Heart right ventricle (tissue), 16 donors: ENCODE measurements around the gene CPED1. TPM values are rescaled to one million over a fixed set of nuclear protein-coding genes. Genes with fewer than 3 reads are reported as not detected.

Experiments used
- ATAC-seq, 8 donors: fragments of 200-7000 bp; cut with Tn5 transposase; one replicate each; pipeline ENCODE4 v1.9.1; 2020; ENCODE audit warnings: mild to moderate bottlenecking in 8 of 8, moderate library complexity in 8 of 8, moderate number of reproducible peaks in 1 of 8
- DNase-seq, 2 donors: peaks; one replicate each; pipeline ENCODE4 v3.0.0-alpha.2; 2020
- H3K27ac ChIP-seq, 10 donors: fragments of 200-600 bp; sonication (generic) in 2 of 10; one replicate each; pipeline versions ENCODE4 v1.5.0 to v1.8.0; 2020 to 2022; ENCODE audit warnings: mild to moderate bottlenecking in 3 of 10
- H3K27me3 ChIP-seq, 7 donors: fragments of 200-600 bp; one replicate each; pipeline ENCODE4 v1.8.0; 2021 to 2022; ENCODE audit warnings: mild to moderate bottlenecking in 2 of 7
- H3K36me3 ChIP-seq, 9 donors: fragments of 200-600 bp; sonication (generic) in 1 of 9; one replicate each; pipeline versions ENCODE4 v1.5.0 to v1.8.0; 2020 to 2022; ENCODE audit warnings: mild to moderate bottlenecking in 2 of 9
- H3K4me1 ChIP-seq, 9 donors: fragments of 200-600 bp; sonication (generic) in 1 of 9; one replicate each; pipeline versions ENCODE4 v1.5.0 to v1.8.0; 2020 to 2022; ENCODE audit warnings: mild to moderate bottlenecking in 4 of 9
- H3K4me3 ChIP-seq, 10 donors: fragments of 200-600 bp; sonication (generic) in 2 of 10; one replicate each; pipeline versions ENCODE4 v1.5.0 to v1.8.0; 2020 to 2022; ENCODE audit warnings: mild to moderate bottlenecking in 7 of 10, moderate library complexity in 2 of 10
- H3K9me3 ChIP-seq, 11 donors: fragments of 200-600 bp in 10 of 11; sonication (generic) in 2 of 11; one replicate each; pipeline versions ENCODE4 v1.5.0 to v1.8.0; 2013 to 2022; ENCODE audit warnings: mild to moderate bottlenecking in 2 of 11, control low read depth in 1 of 11, moderate library complexity in 1 of 11
- WGBS, 2 donors: extraction: QIAGEN DNeasy Blood & Tissue Kit; methylation state at CpG; one replicate each; pipeline ENCODE4 v1.1.7; 2013; ENCODE audit warnings: inconsistent platforms in 1 of 2; 5-methylcytosine and 5-hydroxymethylcytosine counted together
- intact Hi-C, 10 donors: fragments of 100-400 bp; cut with DNase I; formaldehyde crosslinking; loops; one replicate each; pipeline versions ENCODE4 v1.11.1 to v1.14.2; 2022
- polyA plus RNA-seq, 2 donors: library from polyadenylated mRNA; stranded (reverse); fragments of 200-250 nt; gene quantifications; one replicate each; pipeline ENCODE4 v1.2.3, GENCODE V29; 2013
- total RNA-seq, 10 donors: library from RNA; stranded (reverse); fragmentation: NEBNext Ultra II Directional in 3 of 10; extraction: Animal tissue kit (Norgen Biotek cat#: 25700) in 3 of 10; gene quantifications; one replicate each; pipeline versions ENCODE4 v1.2.1 to v1.2.4, GENCODE V29; 2021 to 2023
- TF ChIP-seq, protein P1 (sequence below), 9 donors: fragments of 200-600 bp; sonication (generic) in 2 of 9; IDR thresholded peaks; one replicate each; pipeline versions ENCODE4 v1.5.0 to v1.8.0; 2021 to 2022; ENCODE audit warnings: antibody characterized with exemption in 9 of 9, mild to moderate bottlenecking in 5 of 9, moderate library complexity in 1 of 9
- donor health status: Arrhythmogenic right ventricular cardiomyopathy.
- donor health status: ischemic (EF 13 %, LVEDD 7.1; RV severe dilation, severe dysfunction).
- donor health status: healthy with polysubstance abuse.
- donor health status: DM: no; HTN: yes; CAD: no.
- donor health status: DM: no; HTN: no; CAD: no.
- donor health status: ischemic (EF 25% LVEDD 6.9; RV normal size, moderate dysfunction).
- donor health status: ischemic (EF 25% LVEDD 5.7; RV mildly dilated, moderate dysfunction).
- donor health status: healthy.
- donor health status: DM: yes; HTN: yes; CAD: no.
- donor health status: Ischemic cardiomyopathy.
- donor health status: ischemic (EF 35%, LVEDD 5.7; RV mildly dilated, moderate dysfunction).
- donor health status: nonischemic (EF 11% LVEDD 7.7; RV severe dilation, severe dysfunction).
- donor health status: DM: yes; HTN: yes; CAD: no.
- donor health status: PGD.
- donor health status: ischemic (EF 29% LVEDD 5.4; RV normal size, mild dysfunction).
- donor health status: nonischemic (EF 23%, LVEDD 6.1; RV moderate dilation, normal function).

CPED1 gene
- total and polyA plus RNA-seq, 12 donors = 3.9 to 56.5 (median 31.2) TPM

DNA sequence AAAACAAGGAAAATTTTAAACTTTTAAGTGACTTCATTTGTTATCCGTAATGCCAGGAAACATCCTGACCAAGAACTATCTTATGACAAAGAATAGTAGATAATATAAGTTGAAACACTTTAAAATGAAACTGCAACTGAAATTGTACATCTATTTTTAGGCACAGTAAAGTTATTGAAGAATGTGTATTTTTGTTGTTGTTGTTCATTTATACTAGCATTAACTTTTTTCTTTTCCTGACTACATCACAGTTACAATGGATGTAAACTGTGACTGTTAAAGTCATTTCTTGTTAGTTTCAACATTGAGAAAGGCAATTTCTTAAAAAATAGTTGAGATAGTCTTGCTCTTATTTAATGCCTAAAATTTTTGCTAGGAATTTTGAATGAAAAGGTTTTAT, 2.6 kb downstream of the CPED1 start:
- no peak for ATAC-seq
- Histone ChIP-seq H3K36me3 (no peaks in the 10 kb centered on the region), H3K27me3 (peaks cover 0 to 26% (median 0%) of the 10 kb centered on the region in 7 donors), H3K4me3 (peak overlapping the region; percentile 40 to 75 (median 58)), H3K27ac (peak overlapping the region in 9 of 10 donors; percentile 57 to 97 (median 91)), H3K9me3 (no peaks in the 10 kb centered on the region), H3K4me1 (peaks cover 0 to 79% (median 43%) of the 10 kb centered on the region in 9 donors)
- DNase-seq = no peak
- TF ChIP-seq, protein P1, sequence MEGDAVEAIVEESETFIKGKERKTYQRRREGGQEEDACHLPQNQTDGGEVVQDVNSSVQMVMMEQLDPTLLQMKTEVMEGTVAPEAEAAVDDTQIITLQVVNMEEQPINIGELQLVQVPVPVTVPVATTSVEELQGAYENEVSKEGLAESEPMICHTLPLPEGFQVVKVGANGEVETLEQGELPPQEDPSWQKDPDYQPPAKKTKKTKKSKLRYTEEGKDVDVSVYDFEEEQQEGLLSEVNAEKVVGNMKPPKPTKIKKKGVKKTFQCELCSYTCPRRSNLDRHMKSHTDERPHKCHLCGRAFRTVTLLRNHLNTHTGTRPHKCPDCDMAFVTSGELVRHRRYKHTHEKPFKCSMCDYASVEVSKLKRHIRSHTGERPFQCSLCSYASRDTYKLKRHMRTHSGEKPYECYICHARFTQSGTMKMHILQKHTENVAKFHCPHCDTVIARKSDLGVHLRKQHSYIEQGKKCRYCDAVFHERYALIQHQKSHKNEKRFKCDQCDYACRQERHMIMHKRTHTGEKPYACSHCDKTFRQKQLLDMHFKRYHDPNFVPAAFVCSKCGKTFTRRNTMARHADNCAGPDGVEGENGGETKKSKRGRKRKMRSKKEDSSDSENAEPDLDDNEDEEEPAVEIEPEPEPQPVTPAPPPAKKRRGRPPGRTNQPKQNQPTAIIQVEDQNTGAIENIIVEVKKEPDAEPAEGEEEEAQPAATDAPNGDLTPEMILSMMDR (IDR thresholded peaks at IDR 0.05) = no peak
- intact Hi-C loops = loop anchor here in 1 of 10 donors (10.0 kb wide), 1 partner anchor 54 kb away; no protein-coding TSS in a partner anchor
- WGBS, 2 donors = 6 to 14% methylated on average over 1 of the region's 1 CpG

- TF ChIP-seq, protein P1 (IDR thresholded peaks at IDR 0.05) = no peak
- Histone ChIP-seq H3K27ac (peak overlapping the region in 8 of 10 donors; percentile 57 to 97 (median 93)), H3K9me3 (no peaks in the 10 kb centered on the region), H3K4me3 (peak overlapping the region; percentile 12 to 75 (median 58)), H3K27me3 (peaks cover 0 to 26% (median 0%) of the 10 kb centered on the region in 7 donors), H3K4me1 (peaks cover 0 to 83% (median 47%) of the 10 kb centered on the region in 9 donors), H3K36me3 (no peaks in the 10 kb centered on the region)
- DNase-seq (no peak), ATAC-seq (no peak)
- 10 to 35% methylated on average over 2 of the region's 2 CpGs for WGBS, 2 donors
- intact Hi-C loops = loop anchor here in 1 of 10 donors (10.0 kb wide), 1 partner anchor 53 kb away; no protein-coding TSS in a partner anchor
Measured at GRCh38 chr7:120991581-120991980, 3.1 kb downstream of the CPED1 start.

DNA sequence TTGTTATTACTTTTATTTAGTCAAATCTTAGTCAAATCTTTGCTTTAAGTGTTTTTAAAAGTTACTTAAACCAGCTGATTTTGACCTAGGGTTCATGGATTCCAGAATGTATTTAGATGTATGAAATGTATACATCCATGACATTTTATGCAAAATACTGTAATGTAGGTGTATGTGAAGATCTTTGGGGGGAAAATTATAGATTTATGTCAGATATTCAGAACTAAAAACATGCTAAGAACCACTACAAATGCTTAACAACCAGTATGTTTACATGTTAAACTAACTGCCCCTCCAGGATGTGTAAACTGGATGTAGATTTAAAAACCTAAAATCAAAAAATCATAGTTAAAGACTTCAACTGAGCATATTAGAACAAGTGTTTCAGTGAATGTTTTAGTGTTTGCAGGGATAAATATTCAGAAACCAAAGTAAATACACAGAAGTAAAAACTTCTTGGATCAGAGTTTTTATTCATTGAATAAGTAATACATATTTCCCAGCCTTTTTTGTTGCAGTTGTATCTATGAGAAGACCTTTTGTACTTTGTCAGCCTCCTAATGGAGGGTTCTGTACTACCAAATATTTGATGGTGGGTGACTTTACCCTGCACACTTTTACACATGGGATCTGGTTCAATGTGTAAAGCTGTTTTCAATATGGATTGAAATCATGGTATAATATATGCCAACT, 3.9 kb downstream of the CPED1 start:
- DNase-seq (no peak), ATAC-seq (no peak)
- Histone ChIP-seq H3K9me3 (no peaks in the 10 kb centered on the region), H3K27me3 (peaks cover 0 to 26% (median 0%) of the 10 kb centered on the region in 7 donors), H3K36me3 (no peaks in the 10 kb centered on the region), H3K4me3 (peak overlapping the region in 9 of 10 donors; percentile 40 to 75 (median 59)), H3K27ac (peak overlapping the region in 7 of 10 donors; percentile 57 to 97 (median 95)), H3K4me1 (peaks cover 0 to 92% (median 53%) of the 10 kb centered on the region in 9 donors)
- intact Hi-C loops = loop anchor here in 1 of 10 donors (10.0 kb wide), 1 partner anchor 52 kb away; no protein-coding TSS in a partner anchor
- TF ChIP-seq, protein P1 (IDR thresholded peaks at IDR 0.05) = no peak

DNA sequence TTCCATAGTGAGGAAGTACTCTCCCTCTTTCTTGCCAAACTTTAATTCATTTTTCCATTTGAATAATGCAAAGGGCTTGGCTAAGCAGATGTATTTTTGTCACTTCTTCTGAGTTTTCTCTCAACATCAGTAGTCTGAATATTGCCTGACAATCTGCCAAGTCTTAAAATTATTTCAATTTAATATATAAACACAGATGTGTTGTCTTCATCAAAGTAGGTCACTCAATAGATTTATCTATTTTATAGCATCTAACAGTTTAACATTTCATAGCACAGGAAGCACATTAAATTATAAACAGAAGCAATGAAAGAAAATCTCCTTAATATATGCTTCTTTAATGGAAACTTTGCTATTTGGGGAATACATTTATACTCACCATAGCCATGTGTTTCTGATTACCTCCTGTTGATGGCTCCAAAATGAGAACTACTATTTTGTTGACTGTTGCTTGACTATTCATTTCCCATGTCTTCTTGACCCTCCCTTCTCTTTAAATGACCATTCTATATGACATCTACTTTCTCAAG, 4.5 kb downstream of the CPED1 start:
- TF ChIP-seq, protein P1 (IDR thresholded peaks at IDR 0.05) = no peak
- H3K4me3 ChIP-seq = peak overlapping the region in 5 of 10 donors; percentile 59 to 75 (median 66)

More for the DNA sequence above, 4.5 kb downstream of the CPED1 start:
- intact Hi-C loops = loop anchor here in 1 of 10 donors (10.0 kb wide), 1 partner anchor 52 kb away; no protein-coding TSS in a partner anchor
- no peak for DNase-seq
- no peaks in the 10 kb centered on the region for H3K36me3 ChIP-seq
- H3K27ac ChIP-seq = peak overlapping the region in 2 of 10 donors; percentile 57 to 91
- H3K9me3 ChIP-seq = no peaks in the 10 kb centered on the region
- ATAC-seq = no peak
- peaks cover 0 to 94% (median 58%) of the 10 kb centered on the region in 9 donors for H3K4me1 ChIP-seq
- H3K27me3 ChIP-seq = peaks cover 0 to 26% (median 0%) of the 10 kb centered on the region in 7 donors
